Endodermal cell (in vitro differentiated cells): Measurements from ENCODE around the gene CYP11A1. TPM values are rescaled to one million over a fixed set of nuclear protein-coding genes. Genes with fewer than 3 reads are reported as not detected.

Experiments used
- DNase-seq: peaks from one replicate; pipeline ENCODE4 v3.0.0-alpha.2; 2017
- H3K27ac ChIP-seq: 2 replicates; pipeline ENCODE4 v1.5.1; 2013; ENCODE audit warnings: mild to moderate bottlenecking, low read depth, low read length, moderate library complexity
- H3K27me3 ChIP-seq: 2 replicates; pipeline ENCODE4 v1.6.1; 2013; ENCODE audit warnings: mild to moderate bottlenecking, low read length, moderate library complexity; ENCODE audit not compliant: insufficient read depth, control insufficient read depth, poor library complexity, severe bottlenecking
- H3K36me3 ChIP-seq: 2 replicates; pipeline ENCODE4 v1.7.0; 2013; ENCODE audit warnings: mild to moderate bottlenecking, low read length, moderate library complexity; ENCODE audit not compliant: control insufficient read depth, insufficient read depth
- H3K4me1 ChIP-seq: one replicate; pipeline ENCODE4 v1.7.0; 2013; ENCODE audit warnings: low read length; ENCODE audit not compliant: control insufficient read depth, insufficient read depth
- H3K4me3 ChIP-seq: 2 replicates; pipeline ENCODE4 v1.5.1; 2013; ENCODE audit warnings: mild to moderate bottlenecking, low read length, moderate library complexity
- H3K9ac ChIP-seq: 2 replicates; pipeline ENCODE4 v1.6.1; 2013; ENCODE audit warnings: mild to moderate bottlenecking, low read length, moderate library complexity; ENCODE audit not compliant: poor library complexity, severe bottlenecking; ENCODE audit errors: extremely low read depth
- H3K9me3 ChIP-seq: 2 replicates; pipeline ENCODE4 v1.6.1; 2013; ENCODE audit warnings: mild to moderate bottlenecking, low read length, moderate library complexity; ENCODE audit not compliant: control insufficient read depth
- H3K27ac Mint-ChIP-seq: 2 replicates; pipeline ENCODE4 v1.8.0; 2020; ENCODE audit warnings: mixed read lengths
- H3K27me3 Mint-ChIP-seq: 2 replicates; pipeline ENCODE4 v1.8.0; 2021; ENCODE audit warnings: mild to moderate bottlenecking, mixed read lengths; ENCODE audit not compliant: insufficient read depth
- H3K36me3 Mint-ChIP-seq: 2 replicates; pipeline ENCODE4 v1.8.0; 2020; ENCODE audit warnings: low read depth, mixed read lengths
- H3K4me1 Mint-ChIP-seq: 2 replicates; pipeline ENCODE4 v1.8.0; 2020; ENCODE audit warnings: mixed read lengths
- H3K4me3 Mint-ChIP-seq: 2 replicates; pipeline ENCODE4 v1.8.0; 2020; ENCODE audit warnings: mild to moderate bottlenecking, moderate library complexity, mixed read lengths
- H3K9me3 Mint-ChIP-seq: 2 replicates; pipeline ENCODE4 v1.8.0; 2020; ENCODE audit warnings: mild to moderate bottlenecking, mixed read lengths
- CTCF ChIP-seq: fragments of 200-600 bp; sonication (generic); conservative IDR thresholded peaks from 2 replicates; pipeline ENCODE4 v1.5.0; 2021; ENCODE audit warnings: antibody characterized with exemption, mild to moderate bottlenecking
- WGBS, 2 experiments: methylation state at CpG; one replicate each; pipeline versions ENCODE4 v1.1.5 to v1.1.7; 2013; ENCODE audit warnings: missing lambda C conversion rate in 2 of 2, mixed read lengths in 1 of 2; ENCODE audit not compliant: insufficient coverage in 1 of 2, insufficient read length in 1 of 2; 5-methylcytosine and 5-hydroxymethylcytosine counted together
- total RNA-seq, 2 donors: library from RNA; stranded (reverse); fragmentation: NEBNext Ultra II Directional in 1 of 2; extraction: Animal tissue kit (Norgen Biotek cat#: 25700) in 1 of 2; gene quantifications; 2 replicates in 1 of 2; 3 replicates in 1 of 2; pipeline ENCODE4 v1.2.1, GENCODE V29; 2021

CYP11A1 gene
- total RNA-seq, 2 donors from 2014 or later: 4.8 to 5.3 TPM

- 89 to 90% methylated on average over 6 to 7 of the region's 7 CpGs for WGBS, 2 experiments
- Histone ChIP-seq H3K9me3 (no peaks in the 10 kb centered on the region), H3K9ac (no peak overlapping the region), H3K27ac (no peak overlapping the region), H3K4me1 (no peaks in the 10 kb centered on the region), H3K27me3 (peaks cover 11% of the 10 kb centered on the region), H3K36me3 (no peaks in the 10 kb centered on the region), H3K4me3 (no peak overlapping the region)
- DNase-seq: no peak
- no peak overlapping the region for H3K4me3 Mint-ChIP-seq
- H3K27me3 Mint-ChIP-seq: peaks cover 32% of the 10 kb centered on the region
- no peak for TF ChIP-seq CTCF
- peaks cover 44% of the 10 kb centered on the region for H3K4me1 Mint-ChIP-seq
- no peaks in the 10 kb centered on the region for H3K36me3 Mint-ChIP-seq
- no peaks in the 10 kb centered on the region for H3K9me3 Mint-ChIP-seq
- H3K27ac Mint-ChIP-seq: no peak overlapping the region
Observed at GRCh38 chr15:74305687-74306086, 61.8 kb downstream of the CYP11A1 start.

GRCh38 chr15:74304431-74304830, 63.0 kb downstream of the CYP11A1 start:
- Mint-ChIP-seq H3K27ac (no peak overlapping the region), H3K27me3 (peaks cover 39% of the 10 kb centered on the region), H3K4me3 (no peak overlapping the region), H3K4me1 (peaks cover 51% of the 10 kb centered on the region), H3K36me3 (no peaks in the 10 kb centered on the region), H3K9me3 (no peaks in the 10 kb centered on the region)
- H3K4me3 ChIP-seq: no peak overlapping the region
- no peaks in the 10 kb centered on the region for H3K4me1 ChIP-seq
- H3K9me3 ChIP-seq: no peaks in the 10 kb centered on the region
- TF ChIP-seq CTCF: no peak
- no peaks in the 10 kb centered on the region for H3K36me3 ChIP-seq
- 75 to 82% methylated on average over 3 to 12 of the region's 12 CpGs for WGBS, 2 experiments
- H3K27ac ChIP-seq: no peak overlapping the region
- H3K9ac ChIP-seq: no peak overlapping the region
- no peak for DNase-seq
- peaks cover 24% of the 10 kb centered on the region for H3K27me3 ChIP-seq

GRCh38 chr15:74303741-74304309, 63.6 kb downstream of the CYP11A1 start:
- 48 to 59% methylated on average over 3 to 5 of the region's 6 CpGs for WGBS, 2 experiments
- no peaks in the 10 kb centered on the region for H3K9me3 Mint-ChIP-seq
- H3K4me1 Mint-ChIP-seq: peaks cover 49% of the 10 kb centered on the region
- Histone ChIP-seq H3K27me3 (peaks cover 28% of the 10 kb centered on the region), H3K9ac (no peak overlapping the region), H3K36me3 (no peaks in the 10 kb centered on the region), H3K4me3 (no peak overlapping the region), H3K9me3 (no peaks in the 10 kb centered on the region), H3K4me1 (no peaks in the 10 kb centered on the region), H3K27ac (no peak overlapping the region)
- TF ChIP-seq CTCF: no peak
- no peak overlapping the region for H3K4me3 Mint-ChIP-seq
- peaks cover 41% of the 10 kb centered on the region for H3K27me3 Mint-ChIP-seq
- no peak overlapping the region for H3K27ac Mint-ChIP-seq
- no peak for DNase-seq
- no peaks in the 10 kb centered on the region for H3K36me3 Mint-ChIP-seq
